Activated naive CD8-positive, alpha-beta T cell treated with anti-CD3 and anti-CD28 coated beads, Interleukin-2, amount 50 U/mL, for 16 hours (primary cell): ENCODE data around the gene WIZ.
"Not testable (repeated sequence)": the region's sequence is repeated elsewhere in the genome, so short reads cannot be mapped to it uniquely, and the experiment has no call there.

Experiments
- DNase-seq: peaks from one replicate; pipeline ENCODE4 v3.0.0-alpha.2; 2020; ENCODE audit warnings: low read depth, low spot score

Gene WIZ

DNA sequence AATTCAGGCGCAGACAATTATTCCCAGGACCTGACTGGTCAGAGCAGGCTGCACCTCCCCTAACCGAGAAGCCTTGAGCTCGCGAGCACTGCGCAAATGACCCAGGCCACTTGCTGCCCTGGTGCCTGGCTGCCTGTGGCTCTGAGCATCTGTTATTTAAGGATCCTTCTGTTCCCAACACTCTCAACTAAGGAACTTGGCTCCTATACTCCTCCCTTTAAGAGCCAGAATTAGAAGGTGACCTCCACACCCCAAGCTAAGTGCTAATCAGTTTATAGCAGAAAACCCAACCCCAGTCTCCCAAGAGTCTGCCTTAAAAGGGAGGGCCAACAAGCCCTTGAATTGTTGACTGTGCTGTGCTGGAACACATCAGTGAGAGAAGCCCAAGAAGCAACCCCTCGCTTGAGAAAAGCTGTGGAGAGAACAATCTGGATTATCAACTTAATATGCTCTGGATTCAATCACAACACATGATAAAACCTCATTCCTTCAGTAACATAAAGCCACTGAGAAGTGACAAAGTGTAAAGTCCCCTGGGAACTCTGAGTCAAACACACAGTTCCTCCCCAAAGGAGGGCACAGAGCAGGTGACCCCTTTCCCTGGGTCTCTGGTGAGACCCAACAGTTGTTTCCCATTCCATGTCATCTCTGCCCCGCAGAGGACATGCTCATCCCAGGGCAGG lies 45.5 kb downstream of the WIZ start:
- no peak for DNase-seq

DNA sequence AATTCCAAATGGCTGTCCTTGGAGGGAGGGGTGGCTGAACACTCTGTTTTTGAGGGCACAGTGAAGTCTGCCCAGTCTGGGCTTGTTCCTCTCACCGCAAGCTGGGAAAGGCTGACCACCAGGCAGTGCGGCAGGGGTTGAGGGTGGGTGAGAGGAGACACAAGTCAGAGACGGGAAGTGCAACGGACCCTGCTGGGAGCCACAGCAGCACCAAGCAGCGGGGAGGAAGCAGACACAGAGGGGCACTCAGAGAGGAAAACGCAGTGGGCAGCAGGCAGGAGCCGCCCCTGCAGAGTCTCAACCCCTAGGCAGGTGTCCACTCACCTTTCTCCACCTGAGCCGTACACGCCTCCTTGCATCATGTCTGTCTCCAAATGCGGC lies 46.6 kb downstream of the WIZ start:
- no peak for DNase-seq

DNA sequence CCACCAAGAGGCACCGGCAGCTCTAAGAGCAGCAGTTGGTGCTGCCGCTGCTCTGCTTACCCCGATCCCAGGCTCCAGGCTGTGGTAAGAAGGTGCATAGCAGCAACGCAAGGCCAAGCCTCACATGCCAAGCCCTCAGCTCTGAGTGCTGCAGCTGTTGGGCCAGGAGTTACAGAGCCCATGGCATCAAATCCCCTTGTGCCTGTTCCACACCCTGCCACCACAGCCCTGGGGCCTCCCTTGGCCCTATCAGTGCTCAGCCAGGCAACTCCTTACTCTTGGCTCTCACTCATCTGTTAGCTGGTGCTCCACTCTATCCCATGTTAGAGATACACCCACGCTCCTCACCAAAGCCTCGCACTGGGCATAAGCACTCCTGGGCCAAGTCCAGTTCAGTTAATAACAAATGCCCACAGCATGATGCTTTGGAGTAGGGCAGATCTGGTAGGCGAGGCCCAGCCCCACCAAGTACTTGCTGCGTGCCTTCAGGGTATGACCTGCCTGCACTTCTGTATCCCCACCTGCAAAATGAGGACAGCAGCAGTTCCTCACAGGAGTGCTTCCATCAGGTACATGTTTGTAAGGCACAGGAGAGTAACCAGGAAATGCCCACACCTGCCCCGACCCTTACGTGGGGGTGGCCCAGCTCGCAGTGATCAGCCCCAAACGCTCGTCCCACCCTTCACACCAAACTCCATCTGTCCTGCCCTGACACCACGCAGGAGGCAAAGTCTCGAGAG lies 47.2 kb downstream of the WIZ start:
- no peak for DNase-seq

DNA sequence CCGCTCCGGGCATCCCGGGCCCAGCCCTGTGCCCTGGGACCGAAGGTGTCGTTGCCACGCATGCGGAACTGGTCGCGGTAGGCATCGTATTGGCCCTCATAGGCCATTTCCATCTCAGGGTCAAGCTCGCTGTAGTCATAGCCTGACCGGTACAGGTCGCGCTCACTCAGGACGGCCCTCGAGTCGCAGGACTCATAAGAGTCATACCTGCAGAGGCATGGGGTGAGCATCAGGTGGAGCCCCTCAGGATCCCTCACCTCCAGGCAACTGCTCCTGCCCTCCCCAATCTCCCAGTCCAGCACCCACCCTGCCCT lies 48.4 kb downstream of the WIZ start:
- DNase-seq: no peak

DNA sequence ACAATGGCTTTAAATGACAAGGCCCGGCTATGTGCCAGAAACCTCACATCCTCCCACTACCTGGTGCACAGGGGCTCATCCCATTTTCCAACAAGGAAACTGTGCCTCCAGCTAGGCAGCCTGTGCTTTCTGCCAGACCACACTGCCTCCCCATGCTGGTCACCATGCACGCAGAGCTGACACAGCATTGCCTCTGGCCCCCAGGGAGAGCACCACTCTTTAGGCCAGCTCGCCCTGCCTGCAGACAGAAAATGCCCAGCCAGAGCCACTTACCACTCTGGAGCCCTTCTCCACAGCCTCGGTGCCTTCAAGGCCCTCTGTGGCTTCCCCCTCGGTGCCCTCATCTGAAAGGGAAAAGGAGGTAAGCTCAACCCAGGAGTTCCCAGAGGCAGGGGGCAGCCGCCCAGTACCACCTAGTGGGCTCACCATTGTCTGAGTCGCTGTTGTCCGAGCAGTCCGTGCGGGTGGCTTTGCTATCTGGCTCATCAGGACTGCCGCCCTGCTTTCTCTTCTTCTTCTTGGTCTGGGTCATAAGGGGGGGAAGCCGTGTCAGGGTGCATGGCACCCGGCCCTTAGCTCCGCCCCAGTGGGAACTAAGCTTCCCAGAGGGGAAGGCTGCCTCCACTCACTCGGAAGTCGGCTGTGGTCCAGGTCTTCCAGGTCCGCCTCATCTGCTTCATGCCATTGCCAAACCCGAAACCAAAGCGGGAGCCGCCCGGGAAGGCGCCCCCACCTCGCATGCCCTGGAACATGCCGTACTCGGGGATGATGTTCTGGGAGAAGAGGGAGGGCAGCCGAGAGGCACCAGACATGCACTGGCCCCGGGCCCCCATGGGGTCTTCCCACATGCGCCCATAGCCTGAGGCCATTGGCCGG lies 49.0 kb downstream of the WIZ start:
- no peak for DNase-seq

DNA sequence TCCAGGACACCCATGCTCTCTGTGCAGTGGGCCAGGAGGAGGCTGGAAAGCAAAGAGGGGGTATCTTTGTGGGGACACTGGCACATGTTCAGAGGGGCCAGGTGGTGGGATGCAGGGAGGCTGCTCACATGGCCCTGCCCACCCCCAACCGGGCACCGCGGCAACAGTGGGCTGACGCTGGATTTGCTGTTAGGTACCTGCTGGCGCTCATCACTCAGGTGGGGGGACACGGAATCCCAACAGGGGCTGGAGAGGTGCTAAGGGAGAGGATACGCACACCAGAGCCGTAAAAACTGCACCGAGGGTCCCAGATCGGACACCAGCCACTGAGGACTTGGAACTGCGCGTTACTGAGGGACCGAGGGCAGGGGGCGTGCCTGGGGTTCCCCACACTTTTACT lies 50.1 kb downstream of the WIZ start:
- no peak for DNase-seq

DNA sequence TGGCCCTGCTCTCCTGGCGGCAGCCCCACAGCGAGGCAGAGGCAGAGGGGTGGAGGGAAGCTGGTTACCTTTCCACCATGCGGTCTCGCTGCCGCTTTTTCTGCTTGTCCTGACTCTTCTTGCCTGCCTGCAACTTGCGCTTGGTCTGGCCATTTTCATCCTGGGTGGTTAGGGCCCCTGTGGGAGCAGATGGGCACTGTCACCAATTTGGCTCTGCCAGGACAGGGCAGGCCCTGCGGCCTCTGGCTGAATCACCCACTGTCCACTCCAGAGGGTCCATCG lies 50.6 kb downstream of the WIZ start:
- DNase-seq: no peak

DNA sequence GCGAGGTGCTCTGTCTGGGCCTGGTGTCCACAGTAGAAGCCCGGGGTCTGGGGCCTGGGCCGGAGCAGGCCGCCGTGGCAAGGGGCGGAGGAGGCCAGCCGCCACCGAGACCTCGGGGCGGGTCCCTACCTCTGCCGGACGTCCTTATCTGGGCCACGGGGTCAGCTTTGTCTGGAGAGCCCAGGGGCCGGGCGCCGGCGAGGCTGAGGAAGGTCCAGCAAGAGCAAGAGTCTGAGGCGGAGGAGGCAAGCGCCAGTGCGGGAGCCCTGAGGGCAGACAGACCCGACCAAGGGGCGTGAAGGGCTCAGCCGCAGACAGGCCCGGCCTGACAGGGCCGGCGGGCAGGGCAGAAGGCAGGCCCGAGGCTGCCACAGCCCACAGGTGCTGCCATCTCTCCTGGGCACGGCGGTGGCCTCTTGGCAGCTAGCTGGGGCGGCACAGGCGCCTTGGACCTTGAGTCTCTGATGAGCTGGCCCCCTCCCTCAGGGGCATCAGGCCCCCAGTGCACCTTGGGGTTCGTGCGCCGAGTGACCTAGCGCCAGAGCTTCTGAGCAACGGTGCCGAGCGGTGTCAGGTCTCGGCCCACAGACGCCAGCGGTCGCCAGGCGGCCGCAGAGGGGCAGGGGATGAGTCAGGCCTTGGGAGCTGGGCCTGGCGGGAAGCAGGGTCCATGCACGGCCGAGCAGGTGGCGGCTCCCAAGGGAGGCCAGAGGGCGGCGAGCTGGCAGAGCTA lies 51.1 kb downstream of the WIZ start:
- no peak for DNase-seq

DNA sequence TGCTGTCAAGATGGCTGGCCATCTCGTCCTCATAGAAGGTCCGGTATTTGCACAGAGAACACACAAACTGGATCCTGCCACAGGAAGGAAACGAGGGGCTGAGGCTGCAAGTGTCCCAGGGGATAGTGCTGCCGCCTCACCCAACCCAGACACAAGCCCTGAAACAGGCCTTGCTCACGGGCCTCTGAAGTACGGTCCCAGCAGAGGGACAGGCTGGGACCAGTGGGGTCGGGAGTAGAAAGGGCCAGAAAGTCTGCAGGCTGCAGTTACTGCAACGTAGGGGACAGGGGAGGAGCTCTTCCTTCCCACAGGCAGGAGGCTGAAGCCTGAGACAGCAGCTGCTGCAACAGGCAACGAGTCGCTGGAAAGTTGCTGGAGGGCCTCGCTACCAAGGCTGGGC lies 52.0 kb downstream of the WIZ start:
- DNase-seq: no peak

DNA sequence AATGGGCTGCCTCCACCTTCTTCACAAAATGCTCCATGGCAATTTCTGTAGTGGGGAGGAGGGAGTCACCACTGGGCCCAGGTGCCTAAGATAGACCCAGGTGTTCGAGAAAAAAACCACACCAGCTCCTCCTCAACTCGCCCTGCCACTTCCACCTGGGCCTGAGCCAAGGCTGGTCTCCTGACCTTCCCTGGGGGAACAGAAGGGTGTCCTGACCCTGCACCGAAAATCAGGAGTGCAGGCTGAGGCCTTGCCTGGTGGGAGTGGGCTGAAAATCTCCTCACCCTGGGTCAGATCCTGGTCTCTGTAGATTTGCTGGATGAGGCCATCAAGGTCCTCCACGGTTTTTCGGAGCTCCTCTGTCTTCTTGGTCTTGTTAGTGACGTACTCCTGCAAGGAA lies 52.5 kb downstream of the WIZ start:
- DNase-seq: no peak

DNA sequence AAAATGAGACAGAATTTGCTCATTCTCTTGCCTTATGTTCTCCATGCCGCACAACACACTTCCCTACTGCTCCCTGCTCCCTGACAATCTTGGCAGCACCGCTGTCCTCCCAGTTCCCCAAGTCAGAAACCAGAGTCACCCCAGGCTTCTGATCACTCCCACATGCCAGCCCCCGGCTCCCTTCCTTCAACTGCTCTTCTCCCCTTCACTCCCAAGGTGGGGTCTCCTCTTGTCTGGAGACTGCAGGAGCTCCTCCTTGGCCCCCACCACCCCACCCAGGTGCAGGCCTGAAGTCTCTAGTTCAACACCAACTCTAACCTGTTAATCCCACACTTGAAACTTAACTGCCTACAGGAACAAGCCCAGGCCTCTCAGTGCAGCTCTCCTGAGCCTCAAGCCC lies 53.3 kb downstream of the WIZ start:
- DNase-seq: no peak

DNA sequence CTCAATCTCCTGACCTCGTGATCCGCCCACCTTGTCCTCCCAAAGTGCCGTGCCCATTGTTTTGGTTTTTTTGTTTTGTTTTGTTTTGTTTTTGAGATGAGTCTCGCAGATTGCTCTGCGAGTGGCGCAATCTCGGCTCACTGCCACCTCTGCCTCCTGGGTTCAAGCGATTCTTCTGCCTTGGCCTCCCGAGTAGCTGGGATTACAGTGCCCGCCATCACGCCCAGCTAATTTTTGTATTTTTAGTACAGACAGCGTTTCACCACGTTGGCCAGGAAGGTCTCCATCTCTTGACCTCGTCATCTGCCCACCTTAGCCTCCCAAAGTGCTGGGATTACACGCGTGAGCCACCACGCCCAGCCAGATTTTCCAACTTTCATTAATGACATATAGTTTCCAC lies 54.5 kb downstream of the WIZ start:
- DNase-seq: not testable (repeated sequence)

DNA sequence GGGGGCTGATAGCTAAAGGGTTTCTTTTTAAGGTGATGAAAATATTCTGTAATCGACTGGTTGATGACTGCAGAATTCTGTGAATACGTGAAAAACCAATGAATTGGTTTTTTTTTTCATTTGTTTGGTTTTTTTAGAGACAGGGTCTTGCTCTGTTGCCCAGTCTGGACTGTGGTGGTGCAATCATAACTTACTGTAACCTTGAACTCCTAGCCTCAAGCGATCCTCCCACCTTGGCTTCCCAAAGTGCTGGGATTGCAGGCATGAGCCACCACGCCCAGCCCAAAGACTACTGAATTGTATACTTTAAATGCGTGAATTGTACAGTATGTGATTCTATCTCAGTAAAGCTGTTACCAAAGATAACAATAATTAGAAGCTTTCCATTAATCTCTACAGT lies 55.3 kb downstream of the WIZ start:
- no peak for DNase-seq

DNA sequence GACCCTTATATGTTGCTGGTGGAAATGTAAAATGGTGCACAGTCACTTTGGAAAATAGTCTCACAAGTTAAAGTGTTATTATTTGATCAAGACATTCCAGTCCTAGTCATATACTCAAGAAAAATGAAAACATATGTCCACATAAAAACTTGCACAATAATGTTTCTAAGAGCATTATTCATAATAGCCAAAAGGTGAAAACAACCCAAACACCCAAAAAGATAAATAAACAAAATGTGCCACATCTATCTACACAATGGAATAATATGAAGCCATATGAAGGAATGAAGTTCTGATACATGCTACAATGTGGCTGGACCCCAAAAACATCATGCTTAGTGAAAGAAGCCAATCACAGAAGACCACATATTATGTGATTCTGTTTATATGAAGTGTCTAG lies 55.8 kb downstream of the WIZ start:
- no peak for DNase-seq

DNA sequence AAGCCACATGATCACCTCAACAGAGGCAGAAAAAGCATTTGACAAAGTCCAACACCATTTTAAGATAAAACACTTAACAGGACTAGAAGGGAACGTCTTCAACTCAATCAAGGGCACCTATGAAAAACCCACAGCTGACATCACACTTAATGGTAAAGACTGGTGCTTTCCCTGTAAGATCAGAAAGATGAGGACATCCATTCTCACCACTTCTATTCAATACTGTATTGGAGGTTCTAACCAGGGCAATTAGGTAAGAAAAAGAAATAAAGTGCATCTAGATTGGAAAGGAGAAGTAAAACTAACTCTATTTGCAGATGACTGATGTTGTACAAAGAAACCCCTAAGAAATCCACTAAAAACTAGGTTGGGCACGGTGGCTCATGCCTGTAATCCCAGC lies 58.9 kb downstream of the WIZ start:
- DNase-seq: no peak

DNA sequence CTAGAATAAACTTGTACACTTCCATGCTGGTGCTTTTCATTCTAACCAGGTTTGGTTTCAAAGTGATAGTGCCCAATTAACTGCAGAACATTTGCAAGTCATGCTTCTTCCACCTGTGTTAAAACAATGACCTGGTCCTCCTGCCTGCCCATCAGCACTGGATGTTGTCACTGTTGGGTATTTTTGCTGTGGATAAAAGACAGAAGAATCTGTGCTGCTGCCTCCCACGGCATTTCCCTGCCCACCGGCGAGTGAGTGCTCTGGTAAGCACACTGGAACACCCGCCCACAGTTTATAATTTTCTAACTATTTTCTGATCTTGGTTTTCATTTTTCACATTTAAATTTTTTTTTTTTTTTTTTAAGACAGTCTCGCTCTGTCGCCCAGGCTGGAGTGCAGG lies 67.9 kb downstream of the WIZ start:
- DNase-seq: no peak

DNA sequence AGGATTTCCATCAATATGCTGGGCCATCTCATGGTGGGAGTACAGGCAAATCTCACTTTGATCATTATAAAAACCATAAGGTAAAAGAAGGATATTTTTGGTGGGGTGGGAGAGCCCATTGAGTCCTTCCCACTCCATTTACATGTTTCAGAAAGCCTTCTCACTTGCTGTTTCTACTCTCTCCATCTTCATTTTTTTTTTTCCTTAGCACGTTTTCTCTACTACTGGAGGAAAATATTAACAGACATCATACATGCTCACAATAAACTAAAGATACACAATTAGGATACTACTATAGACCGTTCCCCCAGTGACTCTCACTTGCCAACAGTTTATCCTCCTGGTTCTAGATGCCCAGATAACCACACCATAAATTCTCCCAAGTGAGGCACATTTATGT lies 68.3 kb downstream of the WIZ start:
- no peak for DNase-seq

DNA sequence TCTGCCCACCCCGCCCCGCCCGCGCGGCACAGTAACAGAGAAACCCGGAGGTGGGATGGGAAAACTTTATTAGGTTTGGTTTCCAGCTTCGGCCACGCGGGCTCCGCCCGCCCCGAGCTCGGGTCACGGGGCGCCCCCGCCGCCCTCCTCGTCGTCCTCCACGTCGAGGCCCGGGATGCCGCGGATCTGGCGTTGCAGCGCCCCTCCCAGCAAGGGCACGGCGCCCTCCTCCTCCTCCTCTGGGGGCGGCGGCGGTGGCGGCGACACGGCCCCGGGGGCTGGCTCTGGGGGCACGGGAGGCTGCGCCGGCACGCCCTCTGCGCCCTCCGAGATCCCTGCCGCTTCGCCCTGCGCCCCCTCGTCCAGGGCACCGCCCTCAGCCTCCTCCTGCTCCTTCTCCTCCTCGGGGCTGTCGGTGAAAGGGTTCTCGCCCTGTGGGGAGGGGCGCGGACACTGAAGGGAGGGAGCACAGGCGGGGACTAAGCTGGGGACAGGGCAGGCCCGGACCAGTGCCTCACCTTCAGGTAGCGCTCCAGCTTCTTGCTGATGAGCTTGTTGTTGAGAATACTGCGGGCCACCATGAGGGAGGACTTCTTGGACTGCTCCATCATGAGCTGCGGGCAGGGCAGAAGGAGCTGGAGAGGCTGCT lies 69.6 kb downstream of the WIZ start:
- DNase-seq: no peak

DNA sequence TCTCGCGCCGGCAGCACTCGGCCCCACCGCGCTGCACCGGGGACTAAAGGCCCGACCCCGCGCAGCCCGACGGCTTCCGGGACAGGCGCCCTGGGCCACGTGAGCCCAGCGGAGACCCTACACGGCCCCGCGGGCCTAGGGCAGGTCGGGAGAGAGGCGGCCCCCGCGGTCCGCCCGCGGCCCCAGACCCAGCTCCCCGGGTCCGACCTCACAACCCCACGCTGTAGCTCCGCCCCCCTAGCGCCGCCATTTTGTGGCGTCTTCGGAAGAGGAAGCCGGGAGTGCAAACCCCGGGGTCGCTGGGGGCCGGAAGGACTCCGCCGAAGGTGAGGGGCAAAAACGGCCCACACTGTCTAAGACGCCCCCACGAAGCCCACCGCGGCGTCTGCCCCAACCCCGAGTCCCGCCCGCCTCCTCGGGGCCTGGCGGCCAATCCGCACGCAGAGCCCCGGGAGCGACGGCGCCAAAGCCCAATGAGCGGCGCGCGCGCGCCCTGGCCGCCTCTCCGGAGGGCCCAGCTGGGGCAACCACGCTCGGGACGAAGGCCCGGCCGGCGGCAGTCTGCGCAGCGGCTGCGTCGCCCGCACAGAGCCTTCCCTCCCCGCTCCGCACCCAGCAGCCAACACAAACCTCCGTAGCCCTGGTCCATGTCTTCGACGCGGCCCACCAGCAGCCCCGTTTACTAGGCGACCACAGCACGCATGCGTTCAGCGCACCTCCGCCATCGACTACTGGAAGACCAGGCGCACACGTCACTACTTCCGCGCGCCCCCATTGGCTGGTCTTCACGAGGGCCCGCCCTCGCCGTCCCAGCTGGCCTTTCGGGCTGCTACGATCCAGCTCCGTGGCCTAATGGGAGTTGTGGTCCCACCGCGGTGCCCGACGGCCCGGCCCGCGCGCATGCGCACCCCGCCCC lies 70.4 kb downstream of the WIZ start, which contains the start of gene AKAP8:
AKAP8 (minus strand) TSS at position 705 of the 916 bp plus-strand sequence; CDS start at position 649, 56 bp downstream.
- peak; percentile 93 for DNase-seq

DNA sequence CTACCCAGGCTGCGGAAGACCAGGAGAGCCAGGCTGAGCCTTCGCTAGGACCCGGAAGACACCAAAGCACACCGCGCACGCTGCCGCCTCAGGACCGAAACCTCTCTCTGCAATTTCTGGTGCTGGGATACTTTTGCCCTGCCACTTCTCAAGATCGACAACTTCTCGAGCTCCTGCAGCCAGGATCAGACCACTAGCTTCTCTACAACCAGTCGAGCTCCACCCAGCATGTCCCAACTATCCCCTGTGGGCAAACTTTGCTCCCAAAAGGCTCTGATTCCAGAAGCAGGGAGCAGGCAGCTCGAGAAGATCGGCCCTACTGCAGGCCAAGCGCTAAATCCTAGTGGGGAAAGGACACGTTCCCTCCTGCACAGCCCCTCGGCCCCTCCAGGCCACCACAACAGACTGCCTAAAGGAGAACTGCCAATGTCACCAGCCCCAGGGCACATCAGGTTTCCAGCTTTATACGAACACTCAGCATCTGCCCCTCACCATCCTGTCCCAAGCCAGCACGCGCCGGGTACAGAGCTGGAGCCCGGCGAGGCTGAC lies 71.1 kb downstream of the WIZ start:
- peak; percentile 29 for DNase-seq
